ENCODE measurements around the gene POLR2A. TPM values are rescaled to one million over a fixed set of nuclear protein-coding genes. Genes with fewer than 3 reads are reported as not detected.
A peak's percentile ranks its signal among the peaks of the same experiment; 100 is the strongest.

Gene POLR2A
- total and polyA plus RNA-seq, 2 of the 13 experiments (the other 11 are each of a cell fraction or from before 2014, with no cell fraction given), result 17.8 to 18.3 TPM

- ATAC-seq (no peak), DNase-seq (ENCODE audit: low spot score) (no peak), FAIRE-seq (no peak)
- POLR2A ChIA-PET, result no interaction called here
- WGBS (ENCODE audit: low lambda C conversion rate), result 99% methylated on average over 7 of the region's 9 CpGs
- H4K20me1 ChIP-seq (ENCODE audit: insufficient read depth, low read length), result no peaks in the 10 kb centered on the region
- no peak overlapping the region for H2AFZ ChIP-seq (ENCODE audit: low read length)
- H3K27ac ChIP-seq (ENCODE audit: extremely low read length, insufficient read depth, low read length), result no peak overlapping the region
- CTCF ChIA-PET (ENCODE audit: low intra/inter-chr PET ratio, low total read pairs), result no interaction called here
- intact Hi-C loops (cut with micrococcal nuclease; ENCODE audit: unreplicated experiment), result no loop called here
- no TSS peak for BruUV-seq (replicated peaks)
- H3K4me1 ChIP-seq (ENCODE audit: insufficient read depth, low read length), result no peaks in the 10 kb centered on the region
- no peak overlapping the region for H3K9ac ChIP-seq (ENCODE audit: insufficient read depth, low read depth, low read length)
- no peaks in the 10 kb centered on the region for H3K9me3 ChIP-seq (ENCODE audit: low read length)
- no peak overlapping the region for H3K4me2 ChIP-seq (ENCODE audit: low read depth, low read length)
- peaks cover 32 to 86% of the 10 kb centered on the region in 2 experiments for H3K36me3 ChIP-seq (replicated peaks in 1 of 2; ENCODE audit: control insufficient read depth in 1 of 2, insufficient read depth in 2 of 2, low read length in 2 of 2)
- no peaks in the 10 kb centered on the region for H3K27me3 ChIP-seq (ENCODE audit: control insufficient read depth in 1 of 2, insufficient read depth in 2 of 2, low read length in 2 of 2)
- no peaks in the 10 kb centered on the region for H3K79me2 ChIP-seq (ENCODE audit: insufficient read depth, low read length)
- in situ Hi-C loops (cut with HindIII; ENCODE audit: extremely low pct_ligation_motif_present, low pct_unique_long_range_greater_than_20kb), result no loop called here
- TF ChIP-seq PCBP1 (IDR thresholded peaks at IDR 0.05; ENCODE audit: borderline replicate concordance, low read depth, low read length), result no peak
- 0 out of 2 replicates have a peak, but pooled peaks have one; percentile 29 for TF ChIP-seq ZBTB33 (CRISPR knock-in tag; IDR thresholded peaks at IDR 0.05)
- no peak for TF ChIP-seq SUZ12 (IDR thresholded peaks at IDR 0.05; ENCODE audit: low read depth, low read length)
- no peak for TF ChIP-seq SP4 (CRISPR knock-in tag; IDR thresholded peaks at IDR 0.05)
- no peak overlapping the region for H3K4me3 ChIP-seq (replicated peaks in 1 of 3; ENCODE audit: insufficient read depth in 1 of 3, low read depth in 2 of 3, low read length in 3 of 3)
These were observed 24.7 kb downstream of the POLR2A start for GRCh38 chr17:7508846-7509245.

GRCh38 chr17:7509937-7510336, 25.8 kb downstream of the POLR2A start:
- POLR2A ChIA-PET, result no interaction called here
- CTCF ChIA-PET (ENCODE audit: low intra/inter-chr PET ratio, low total read pairs), result no interaction called here
- Histone ChIP-seq H3K79me2 (ENCODE audit: insufficient read depth, low read length) (no peaks in the 10 kb centered on the region), H4K20me1 (ENCODE audit: insufficient read depth, low read length) (no peaks in the 10 kb centered on the region), H3K27me3 (ENCODE audit: control insufficient read depth in 1 of 2, insufficient read depth in 2 of 2, low read length in 2 of 2) (no peaks in the 10 kb centered on the region), H3K4me2 (ENCODE audit: low read depth, low read length) (no peak overlapping the region), H3K9ac (ENCODE audit: insufficient read depth, low read depth, low read length) (no peak overlapping the region), H3K36me3 (replicated peaks in 1 of 2; ENCODE audit: control insufficient read depth in 1 of 2, insufficient read depth in 2 of 2, low read length in 2 of 2) (peaks cover 34 to 80% of the 10 kb centered on the region in 2 experiments), H3K4me3 (replicated peaks in 1 of 3; ENCODE audit: insufficient read depth in 1 of 3, low read depth in 2 of 3, low read length in 3 of 3) (no peak overlapping the region), H2AFZ (ENCODE audit: low read length) (no peak overlapping the region), H3K9me3 (ENCODE audit: low read length) (no peaks in the 10 kb centered on the region), H3K4me1 (ENCODE audit: insufficient read depth, low read length) (no peaks in the 10 kb centered on the region), H3K27ac (ENCODE audit: extremely low read length, insufficient read depth, low read length) (no peak overlapping the region)
- no peak for DNase-seq (ENCODE audit: low spot score)
- WGBS (ENCODE audit: low lambda C conversion rate), result 94% methylated on average over 4 of the region's 5 CpGs
- in situ Hi-C loops (cut with HindIII; ENCODE audit: extremely low pct_ligation_motif_present, low pct_unique_long_range_greater_than_20kb) (loop anchor here (5.0 kb wide), 1 partner anchor 47 kb away; the partner anchor contains the start of gene TNFSF13), intact Hi-C loops (cut with micrococcal nuclease; ENCODE audit: unreplicated experiment) (no loop called here)
- no peak for ATAC-seq
- no TSS peak for BruUV-seq (replicated peaks)
- FAIRE-seq, result no peak
- TF ChIP-seq U2AF1 (optimal IDR thresholded peaks at IDR 0.05; ENCODE audit: low read depth, low read length) (no peak), TRIM24 (CRISPR knock-in tag; IDR thresholded peaks at IDR 0.05) (no peak), PLRG1 (conservative IDR thresholded peaks at IDR 0.05) (no peak), ZKSCAN5 (CRISPR knock-in tag; IDR thresholded peaks at IDR 0.05) (no peak), RBFOX2 (IDR thresholded peaks at IDR 0.05; ENCODE audit: low read depth, low read length) (no peak), ZBTB14 (CRISPR knock-in tag; IDR thresholded peaks at IDR 0.05) (no peak), CCAR2 (optimal IDR thresholded peaks at IDR 0.05; ENCODE audit: low read depth, low read length) (no peak), REPIN1 (CRISPR knock-in tag; IDR thresholded peaks at IDR 0.05; ENCODE audit: borderline replicate concordance, low read depth) (no peak), XBP1 (CRISPR knock-in tag; IDR thresholded peaks at IDR 0.05) (no peak), MXD3 (CRISPR knock-in tag; IDR thresholded peaks at IDR 0.05) (no peak), POLR2AphosphoS5 (IDR thresholded peaks at IDR 0.05; ENCODE audit: low read depth, low read length) (no peak), JUN (CRISPR knock-in tag; IDR thresholded peaks at IDR 0.05) (no peak), ZNF776 (CRISPR knock-in tag; IDR thresholded peaks at IDR 0.05) (no peak)

All from HepG2 (cell line).